Measurements from ENCODE around the gene PCMT1. TPM values are rescaled to one million over a fixed set of nuclear protein-coding genes. Genes with fewer than 3 reads are reported as not detected.

PCMT1 gene
- total RNA-seq, 1 donor from 2014 or later, result 133 TPM

- peaks cover 8% of the 10 kb centered on the region for H3K36me3 Mint-ChIP-seq
- Histone ChIP-seq H4K20me1 (ENCODE audit: low read depth) (peaks cover 38% of the 10 kb centered on the region), H3K27me3 (no peaks in the 10 kb centered on the region), H3K79me2 (ENCODE audit: low read depth) (peaks cover 93% of the 10 kb centered on the region), H3K27ac (no peak overlapping the region), H2AFZ (replicated peaks) (no peak overlapping the region), H3K4me2 (no peak overlapping the region), H3K36me3 (no peaks in the 10 kb centered on the region), H3K4me1 (peaks cover 18% of the 10 kb centered on the region), H3K4me3 (no peak overlapping the region), H3K9ac (no peak overlapping the region), H3K9me3 (ENCODE audit: low read depth) (no peaks in the 10 kb centered on the region), H3F3A (ENCODE audit: low read depth) (peaks cover 17% of the 10 kb centered on the region)
- peaks cover 10% of the 10 kb centered on the region for H3K27me3 Mint-ChIP-seq (ENCODE audit: insufficient read depth, low read depth)
- TF ChIP-seq EZH2 (IDR thresholded peaks at IDR 0.05) (no peak), CTCF (IDR thresholded peaks at IDR 0.05) (no peak), EZH2phosphoT487 (IDR thresholded peaks at IDR 0.05) (no peak)
- no peak for DNase-seq (ENCODE audit: low spot score)
- no peak overlapping the region for H3K27ac Mint-ChIP-seq
- H3K4me3 Mint-ChIP-seq, result no peak overlapping the region
- H3K4me1 Mint-ChIP-seq, result peaks cover 18% of the 10 kb centered on the region
- H3K9me3 Mint-ChIP-seq, result no peaks in the 10 kb centered on the region
Measured at GRCh38 chr6:149714442-149714841, 35.1 kb upstream of the PCMT1 start.

- H3K9ac ChIP-seq, result peak overlapping the region; percentile 97
- no peaks in the 10 kb centered on the region for H3K9me3 ChIP-seq (ENCODE audit: low read depth)
- peak overlapping the region; percentile 90 for H3K4me2 ChIP-seq
- peak overlapping the region; percentile 70 for H3K4me3 ChIP-seq
- peaks cover 19% of the 10 kb centered on the region for H4K20me1 ChIP-seq (ENCODE audit: low read depth)
- H3K4me1 ChIP-seq, result peaks cover 18% of the 10 kb centered on the region
- H3K27me3 ChIP-seq, result no peaks in the 10 kb centered on the region
- Mint-ChIP-seq H3K36me3 (peaks cover 10% of the 10 kb centered on the region), H3K4me1 (peaks cover 18% of the 10 kb centered on the region), H3K27me3 (ENCODE audit: insufficient read depth, low read depth) (peaks cover 8% of the 10 kb centered on the region), H3K9me3 (no peaks in the 10 kb centered on the region), H3K27ac (no peak overlapping the region), H3K4me3 (peak overlapping the region; percentile 90)
- no peak overlapping the region for H2AFZ ChIP-seq (replicated peaks)
- peak; percentile 10 for DNase-seq (ENCODE audit: low spot score)
- H3F3A ChIP-seq (ENCODE audit: low read depth), result peaks cover 17% of the 10 kb centered on the region
- H3K79me2 ChIP-seq (ENCODE audit: low read depth), result peaks cover 74% of the 10 kb centered on the region
- TF ChIP-seq CTCF (IDR thresholded peaks at IDR 0.05) (no peak), EZH2 (IDR thresholded peaks at IDR 0.05) (no peak), EZH2phosphoT487 (IDR thresholded peaks at IDR 0.05) (no peak)
- no peaks in the 10 kb centered on the region for H3K36me3 ChIP-seq
- H3K27ac ChIP-seq, result no peak overlapping the region
Measured at GRCh38 chr6:149716181-149716963, 33.2 kb upstream of the PCMT1 start.

- Histone ChIP-seq H3K9ac (peak overlapping the region; percentile 97), H3K36me3 (no peaks in the 10 kb centered on the region), H3K27me3 (no peaks in the 10 kb centered on the region), H3K79me2 (ENCODE audit: low read depth) (peaks cover 65% of the 10 kb centered on the region), H2AFZ (replicated peaks) (peak overlapping the region; percentile 81), H3K27ac (peak overlapping the region; percentile 98), H3K9me3 (ENCODE audit: low read depth) (no peaks in the 10 kb centered on the region), H3K4me2 (peak overlapping the region; percentile 90), H4K20me1 (ENCODE audit: low read depth) (peaks cover 11% of the 10 kb centered on the region), H3F3A (ENCODE audit: low read depth) (peaks cover 17% of the 10 kb centered on the region), H3K4me3 (peak overlapping the region; percentile 70), H3K4me1 (peaks cover 18% of the 10 kb centered on the region)
- H3K4me3 Mint-ChIP-seq, result peak overlapping the region; percentile 90
- no peaks in the 10 kb centered on the region for H3K9me3 Mint-ChIP-seq
- peaks cover 9% of the 10 kb centered on the region for H3K27me3 Mint-ChIP-seq (ENCODE audit: insufficient read depth, low read depth)
- no peak for DNase-seq (ENCODE audit: low spot score)
- TF ChIP-seq EZH2phosphoT487 (IDR thresholded peaks at IDR 0.05) (no peak), EZH2 (IDR thresholded peaks at IDR 0.05) (no peak), CTCF (IDR thresholded peaks at IDR 0.05) (no peak)
- H3K4me1 Mint-ChIP-seq, result peaks cover 18% of the 10 kb centered on the region
- peak overlapping the region; percentile 99 for H3K27ac Mint-ChIP-seq
- H3K36me3 Mint-ChIP-seq, result peaks cover 9% of the 10 kb centered on the region
Measured at GRCh38 chr6:149717255-149717587, 32.3 kb upstream of the PCMT1 start.

Measured in neural progenitor cell (in vitro differentiated cells).